Non-pigmented ciliary epithelial cell (primary cell): ENCODE measurements around the gene CRACR2A.

Experiments used
- DNase-seq: peaks from one replicate; pipeline ENCODE4 v3.0.0-alpha.2; 2010; ENCODE audit warnings: low read depth

Gene CRACR2A

GRCh38 chr12:3615862-3616261 is 137.0 kb downstream of the CRACR2A start:
- no peak for DNase-seq

GRCh38 chr12:3614806-3615466 is 138.0 kb downstream of the CRACR2A start:
- no peak for DNase-seq

- DNase-seq, result no peak
These were observed 139.1 kb downstream of the CRACR2A start for GRCh38 chr12:3613641-3614395.

DNA sequence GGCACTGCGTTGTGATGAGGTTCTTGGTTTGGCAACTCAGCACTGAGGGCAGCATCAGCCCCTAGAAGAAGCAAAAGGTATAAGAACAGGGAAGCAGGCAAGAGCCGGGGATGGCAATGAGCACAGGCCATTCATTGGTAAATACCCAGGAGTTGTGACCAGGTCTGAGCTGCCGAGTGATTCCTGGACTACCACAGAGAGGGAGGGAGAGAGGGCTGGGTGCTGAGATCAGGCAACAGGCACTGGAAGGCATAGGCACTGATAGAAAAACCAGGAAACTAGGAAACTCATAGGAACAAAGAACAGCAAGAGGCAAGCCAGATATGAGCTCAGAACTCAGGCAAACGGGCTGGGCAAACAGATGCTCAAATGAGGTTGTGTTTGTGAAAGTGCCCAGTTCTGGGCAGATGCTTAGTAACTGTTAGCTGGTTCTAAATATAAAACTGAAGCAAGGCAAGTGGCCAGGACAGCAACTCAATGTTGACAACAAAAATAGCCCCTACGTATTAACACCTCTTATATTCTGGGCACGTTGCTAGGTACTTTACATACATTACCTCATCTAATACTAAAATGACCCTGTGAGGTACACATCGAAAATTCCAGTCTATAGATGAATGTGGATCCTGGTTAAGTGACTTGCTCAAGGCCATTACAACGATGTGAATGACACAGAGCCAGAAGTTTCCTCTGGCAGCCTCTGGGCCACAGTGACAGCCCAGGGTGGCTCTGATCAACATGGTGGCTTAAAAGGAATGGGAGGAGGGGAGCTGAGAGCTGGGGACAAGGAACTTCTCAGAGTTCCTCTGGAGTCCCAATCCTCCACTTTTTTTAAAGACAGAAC is 140.8 kb downstream of the CRACR2A start:
- DNase-seq, result no peak

DNA sequence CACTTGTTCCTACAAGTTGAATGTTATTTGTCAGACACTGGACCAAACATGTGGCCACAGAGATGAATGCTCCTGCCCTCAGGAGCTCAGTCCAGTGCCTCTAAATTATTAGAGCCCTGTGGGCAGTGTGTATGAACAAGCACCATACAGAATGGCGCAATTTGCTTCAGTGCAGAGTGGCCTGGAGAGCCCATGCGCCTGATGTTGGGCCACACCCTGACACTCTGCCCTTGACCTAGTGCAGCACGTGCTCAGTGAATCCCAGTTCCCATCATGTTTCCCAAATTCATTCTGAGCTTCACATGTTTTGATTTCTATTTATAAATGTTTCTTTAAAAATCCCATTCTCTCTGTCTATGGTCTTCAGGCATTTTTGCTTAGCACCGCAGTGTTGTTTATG is 145.1 kb downstream of the CRACR2A start:
- DNase-seq, result no peak

DNA sequence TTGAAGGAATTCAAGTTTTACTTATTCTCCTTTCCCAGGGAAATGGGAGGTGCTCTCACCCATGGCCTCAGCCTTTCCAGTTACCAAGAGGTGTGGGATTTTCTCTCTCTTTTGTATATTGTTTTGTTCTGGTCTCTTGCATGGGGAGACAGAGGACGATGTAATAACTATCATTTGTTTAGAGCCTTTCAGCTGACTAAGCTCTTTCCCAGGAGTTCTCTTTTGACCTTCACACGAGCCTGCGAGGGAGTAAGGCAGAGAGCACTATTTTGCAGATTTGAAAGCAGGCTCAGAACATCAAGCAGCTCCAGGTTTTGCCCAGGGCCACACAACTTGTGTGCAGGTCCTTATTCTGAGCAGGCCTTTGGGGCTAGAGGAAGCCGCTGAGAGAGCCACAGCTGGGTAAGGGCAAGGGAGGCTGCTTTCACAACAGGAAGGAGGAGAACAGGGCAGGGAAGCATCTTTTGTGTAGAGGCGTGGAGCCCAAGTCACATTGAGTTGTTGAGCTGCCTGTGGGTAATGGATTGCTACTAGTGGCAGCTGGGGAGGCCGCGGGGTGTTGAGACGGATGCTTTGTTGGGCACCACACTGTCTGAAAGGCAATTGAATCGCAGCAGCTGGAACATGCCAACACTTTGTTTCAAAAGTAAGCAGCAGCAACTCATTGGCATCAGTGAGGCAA is 145.7 kb downstream of the CRACR2A start:
- no peak for DNase-seq

GRCh38 chr12:3606128-3606527 is 146.8 kb downstream of the CRACR2A start:
- no peak for DNase-seq

DNA sequence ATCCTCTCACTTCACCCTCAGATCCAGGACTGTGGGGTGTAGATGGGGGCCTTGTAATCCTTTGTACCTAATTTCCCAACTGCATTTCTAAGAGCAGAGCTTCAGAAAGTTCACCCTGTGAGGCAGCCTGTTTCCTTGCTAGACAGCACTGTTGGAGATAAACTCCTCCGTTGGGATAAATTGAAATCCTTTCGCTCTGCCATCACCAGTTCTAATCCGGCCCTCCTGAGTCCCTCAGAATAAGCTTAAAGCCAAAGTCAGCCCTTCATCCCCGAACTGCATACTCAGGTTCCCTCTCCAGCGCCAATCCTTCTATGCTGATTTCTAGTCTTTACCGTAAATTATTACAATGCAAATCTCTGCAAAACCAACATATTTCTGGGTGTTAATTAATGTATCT is 147.2 kb downstream of the CRACR2A start:
- no peak for DNase-seq

DNA sequence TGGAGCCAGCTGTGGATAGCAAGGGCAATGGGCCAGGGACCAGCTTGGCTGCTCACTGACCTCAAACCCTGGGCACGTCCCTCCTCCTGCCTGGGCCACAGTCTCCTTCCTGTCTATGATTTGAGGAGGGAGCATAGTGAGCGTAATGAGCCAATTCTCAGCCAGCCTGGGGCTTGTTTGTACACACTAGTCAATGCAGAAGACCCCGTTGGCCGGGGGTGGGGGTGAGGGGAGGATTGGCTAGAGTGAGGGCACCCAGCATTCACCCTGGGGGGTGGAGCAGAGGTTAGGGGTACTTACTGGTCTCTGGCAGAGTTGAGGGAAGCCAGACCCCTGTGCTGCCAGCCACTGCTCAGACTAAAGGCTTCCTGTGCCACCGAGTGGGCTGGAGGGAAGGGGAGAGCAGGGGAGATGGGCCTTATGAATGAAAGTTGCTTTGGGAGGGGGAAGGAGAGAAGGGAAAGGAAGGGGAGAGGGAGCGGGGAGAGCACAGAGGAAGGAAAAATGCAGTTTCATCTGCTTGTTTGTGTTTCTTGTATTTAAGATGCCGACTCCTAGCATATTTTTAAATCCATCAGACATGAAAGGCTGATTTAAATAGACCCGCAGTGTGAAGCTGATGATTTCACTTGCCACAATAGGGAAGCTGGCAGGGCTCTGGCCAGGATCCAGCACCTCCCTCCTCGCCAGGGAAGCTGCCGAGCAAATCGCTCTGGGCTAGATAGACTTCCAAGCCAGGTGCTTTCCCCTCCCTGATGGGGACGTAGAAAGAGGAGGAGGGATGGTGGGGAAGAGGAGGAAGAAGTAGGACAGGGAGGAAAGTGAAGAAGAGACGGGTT is 147.9 kb downstream of the CRACR2A start:
- DNase-seq, result no peak

GRCh38 chr12:3604286-3604685 is 148.6 kb downstream of the CRACR2A start:
- DNase-seq, result no peak

DNA sequence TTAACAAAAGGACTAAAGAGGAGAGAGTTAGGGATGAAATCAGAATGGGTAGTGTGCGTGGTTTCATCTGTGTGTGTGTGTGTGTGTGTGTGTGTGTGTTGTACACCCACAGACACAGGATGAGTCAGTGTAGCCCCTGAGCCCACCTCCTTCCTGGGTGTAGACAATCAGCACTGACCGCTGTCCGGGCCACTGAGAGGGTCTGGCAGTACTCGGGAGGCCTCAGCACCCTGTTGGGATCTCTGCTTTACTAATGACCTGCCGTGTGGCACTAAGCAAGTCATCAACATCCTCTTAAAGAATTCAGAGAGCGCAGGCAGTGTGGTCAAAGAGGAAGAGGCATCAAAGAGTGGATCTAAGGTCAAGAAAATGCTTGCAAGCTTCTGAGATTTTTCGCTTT is 149.3 kb downstream of the CRACR2A start:
- DNase-seq, result no peak

DNA sequence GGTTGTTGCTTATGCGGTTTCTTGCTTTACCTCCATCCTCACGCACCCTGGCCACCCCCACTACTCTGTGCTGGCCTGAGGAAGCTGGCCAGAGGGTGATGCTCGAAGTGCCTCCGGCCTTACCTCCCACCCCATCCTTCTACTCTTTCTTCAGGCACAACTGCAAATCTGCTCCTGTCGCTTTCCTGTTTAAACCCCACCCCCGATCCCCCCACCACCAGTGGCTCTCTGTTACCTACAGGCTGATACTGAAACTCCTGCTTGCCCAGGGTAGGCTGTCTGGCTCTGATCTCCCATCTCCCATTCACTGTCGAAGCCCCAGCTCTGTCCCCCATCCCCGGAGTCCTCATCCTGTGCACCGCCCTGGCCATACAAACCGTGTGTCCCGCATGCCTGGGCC is 150.4 kb downstream of the CRACR2A start:
- no peak for DNase-seq

- DNase-seq, result no peak
These were observed 151.3 kb downstream of the CRACR2A start for GRCh38 chr12:3601461-3602150.

DNA sequence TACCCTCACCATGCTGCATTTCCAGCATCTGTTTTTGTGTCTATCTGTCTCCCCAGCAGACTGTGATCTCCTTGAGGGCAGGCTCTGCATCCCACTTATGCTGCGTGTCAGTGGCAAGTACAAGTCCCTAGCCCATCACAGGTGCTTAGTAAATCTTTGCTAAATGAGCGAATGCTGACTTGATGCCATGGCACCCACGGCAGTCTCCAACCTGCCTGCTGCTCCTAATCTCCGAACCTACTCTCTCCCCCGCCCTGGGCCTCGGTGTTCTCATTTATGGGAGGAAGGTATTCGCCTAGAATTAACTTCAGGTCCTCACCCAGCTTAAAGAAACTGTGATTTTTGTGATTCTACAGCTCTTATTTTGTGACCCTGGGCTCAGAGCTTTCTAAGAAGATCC is 152.0 kb downstream of the CRACR2A start:
- no peak for DNase-seq

DNA sequence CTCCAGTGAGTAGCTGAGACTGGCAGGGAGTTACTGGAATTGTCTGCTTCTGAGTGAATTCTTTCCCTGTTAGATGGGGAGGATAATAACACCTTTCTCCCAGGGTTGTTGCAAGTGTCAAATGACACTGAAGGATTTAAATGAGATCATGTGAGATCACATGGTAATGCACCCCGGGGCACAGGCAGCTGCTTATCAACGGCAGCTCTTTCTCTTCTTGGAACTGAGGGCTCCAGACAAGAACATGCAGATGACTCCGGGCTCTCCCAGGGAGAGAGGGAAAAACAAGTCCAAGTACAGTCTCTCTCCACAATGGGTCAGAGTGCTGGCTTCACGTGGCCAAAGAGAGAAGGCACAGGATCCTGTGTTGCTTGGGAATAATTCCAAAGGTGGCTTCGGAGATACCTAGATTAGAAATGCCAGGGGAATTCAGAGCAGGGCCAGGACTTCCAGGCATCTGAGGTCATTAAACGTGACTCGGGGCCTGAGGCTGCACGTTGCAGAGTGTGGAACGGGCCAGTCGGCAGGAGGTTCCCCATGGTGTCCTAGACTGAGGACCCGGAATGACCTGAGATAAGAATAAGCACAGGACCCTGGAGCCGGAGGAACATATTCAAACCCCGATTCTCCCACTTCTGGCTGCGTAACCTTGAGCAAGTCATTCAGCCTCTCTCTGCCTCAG is 152.7 kb downstream of the CRACR2A start:
- DNase-seq, result no peak

GRCh38 chr12:3598896-3599860 is 153.7 kb downstream of the CRACR2A start:
- DNase-seq, result no peak

GRCh38 chr12:3597526-3598210 is 155.2 kb downstream of the CRACR2A start:
- no peak for DNase-seq

DNA sequence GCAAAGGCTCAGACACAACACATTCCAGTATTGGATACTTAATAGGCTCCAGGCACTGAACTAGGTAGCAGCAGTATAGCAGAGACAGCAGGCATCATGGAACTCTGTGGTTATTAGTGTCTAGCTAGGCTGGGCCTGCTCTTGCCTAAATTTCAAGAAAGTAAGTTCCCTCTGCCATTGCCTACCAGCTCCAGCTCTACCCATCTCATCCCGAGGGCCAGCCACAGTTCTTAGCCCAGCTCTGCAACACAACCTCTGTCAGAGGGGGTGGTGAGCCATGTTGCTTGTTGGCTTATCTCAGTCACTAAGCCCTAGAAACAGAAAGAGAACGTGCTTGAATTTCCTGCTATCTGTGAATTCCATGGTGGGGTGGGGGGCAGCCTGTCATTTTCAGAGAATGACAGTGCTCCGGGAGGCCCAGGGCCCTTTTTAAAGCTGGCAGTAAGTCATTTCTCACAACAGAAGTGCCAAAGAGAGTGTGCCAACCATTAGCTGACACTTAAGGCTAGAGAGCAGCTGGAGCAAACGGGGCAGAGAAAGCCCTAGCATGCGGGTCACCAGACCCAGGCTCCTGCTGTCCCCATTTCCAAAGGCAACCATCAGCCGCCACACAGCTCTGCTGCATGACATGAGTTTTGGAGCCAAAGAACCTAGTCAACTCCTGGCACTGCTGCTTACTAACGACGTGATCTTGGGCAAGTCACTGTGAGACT is 156.1 kb downstream of the CRACR2A start:
- DNase-seq, result no peak
